Measurements from ENCODE around the gene CSTF2T.

The CSTF2T gene

DNA sequence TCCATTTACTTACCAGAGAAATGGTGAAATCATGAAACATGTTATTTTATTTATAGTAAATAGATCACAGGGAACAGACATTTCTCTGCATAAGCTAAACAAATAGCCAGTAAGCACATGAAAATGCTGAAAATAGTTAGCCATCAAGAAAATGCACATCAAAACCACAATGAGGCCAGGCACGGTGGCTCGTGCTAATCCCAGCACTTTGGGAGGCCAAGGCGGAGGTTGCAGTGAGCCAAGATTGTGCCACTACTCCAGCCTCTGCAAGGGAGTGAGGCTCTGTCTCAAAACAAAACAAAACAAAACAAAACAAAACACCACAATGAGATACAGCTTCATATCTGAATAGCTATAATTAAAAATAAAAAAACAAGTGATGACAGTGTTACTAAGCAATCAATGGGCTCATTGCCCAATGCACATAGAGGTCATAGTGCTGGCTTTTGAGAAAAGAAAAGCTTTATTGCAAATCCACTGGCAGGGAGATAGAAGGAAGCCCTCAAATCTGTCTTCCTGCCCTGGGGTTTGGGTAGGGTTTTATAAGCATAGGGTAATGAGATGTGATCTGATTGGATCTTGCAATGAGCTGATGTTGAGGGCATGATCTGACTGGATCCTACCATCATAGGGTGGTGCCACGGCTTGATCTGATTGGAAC lies 16.2 kb downstream of the CSTF2T start:
- TF ChIP-seq, protein P1, sequence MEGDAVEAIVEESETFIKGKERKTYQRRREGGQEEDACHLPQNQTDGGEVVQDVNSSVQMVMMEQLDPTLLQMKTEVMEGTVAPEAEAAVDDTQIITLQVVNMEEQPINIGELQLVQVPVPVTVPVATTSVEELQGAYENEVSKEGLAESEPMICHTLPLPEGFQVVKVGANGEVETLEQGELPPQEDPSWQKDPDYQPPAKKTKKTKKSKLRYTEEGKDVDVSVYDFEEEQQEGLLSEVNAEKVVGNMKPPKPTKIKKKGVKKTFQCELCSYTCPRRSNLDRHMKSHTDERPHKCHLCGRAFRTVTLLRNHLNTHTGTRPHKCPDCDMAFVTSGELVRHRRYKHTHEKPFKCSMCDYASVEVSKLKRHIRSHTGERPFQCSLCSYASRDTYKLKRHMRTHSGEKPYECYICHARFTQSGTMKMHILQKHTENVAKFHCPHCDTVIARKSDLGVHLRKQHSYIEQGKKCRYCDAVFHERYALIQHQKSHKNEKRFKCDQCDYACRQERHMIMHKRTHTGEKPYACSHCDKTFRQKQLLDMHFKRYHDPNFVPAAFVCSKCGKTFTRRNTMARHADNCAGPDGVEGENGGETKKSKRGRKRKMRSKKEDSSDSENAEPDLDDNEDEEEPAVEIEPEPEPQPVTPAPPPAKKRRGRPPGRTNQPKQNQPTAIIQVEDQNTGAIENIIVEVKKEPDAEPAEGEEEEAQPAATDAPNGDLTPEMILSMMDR (IDR thresholded peaks at IDR 0.05; ENCODE audit: low read depth, low read length), result no peak
- DNase-seq, result no peak

GRCh38 chr10:51679841-51680240 lies 19.6 kb downstream of the CSTF2T start:
- TF ChIP-seq, protein P1 (IDR thresholded peaks at IDR 0.05; ENCODE audit: low read depth, low read length), result no peak
- Histone ChIP-seq H3K27ac (no peak overlapping the region), H3K27me3 (ENCODE audit: insufficient read depth, low read depth, severe bottlenecking) (no peaks in the 10 kb centered on the region), H3K4me3 (ENCODE audit: low read depth, low read length) (no peak overlapping the region), H3K9me3 (ENCODE audit: severe bottlenecking) (no peaks in the 10 kb centered on the region), H3K36me3 (no peaks in the 10 kb centered on the region)
- no peak for DNase-seq

More for the DNA sequence above, 16.2 kb downstream of the CSTF2T start:
- H3K27me3 ChIP-seq (ENCODE audit: insufficient read depth, low read depth, severe bottlenecking), result no peaks in the 10 kb centered on the region
- H3K9me3 ChIP-seq (ENCODE audit: severe bottlenecking), result no peaks in the 10 kb centered on the region
- H3K36me3 ChIP-seq, result no peaks in the 10 kb centered on the region
- no peak overlapping the region for H3K27ac ChIP-seq
- no peak overlapping the region for H3K4me3 ChIP-seq (ENCODE audit: low read depth, low read length)

GRCh38 chr10:51675088-51675487 lies 24.3 kb downstream of the CSTF2T start:
- TF ChIP-seq, protein P1 (IDR thresholded peaks at IDR 0.05; ENCODE audit: low read depth, low read length), result no peak
- no peak overlapping the region for H3K27ac ChIP-seq
- no peak overlapping the region for H3K4me3 ChIP-seq (ENCODE audit: low read depth, low read length)
- DNase-seq, result no peak
- no peaks in the 10 kb centered on the region for H3K36me3 ChIP-seq
- no peaks in the 10 kb centered on the region for H3K9me3 ChIP-seq (ENCODE audit: severe bottlenecking)
- H3K27me3 ChIP-seq (ENCODE audit: insufficient read depth, low read depth, severe bottlenecking), result no peaks in the 10 kb centered on the region

- TF ChIP-seq, protein P1 (IDR thresholded peaks at IDR 0.05; ENCODE audit: low read depth, low read length), result no peak
- DNase-seq, result no peak
- Histone ChIP-seq H3K27ac (no peak overlapping the region), H3K9me3 (ENCODE audit: severe bottlenecking) (no peaks in the 10 kb centered on the region), H3K4me3 (ENCODE audit: low read depth, low read length) (no peak overlapping the region), H3K27me3 (ENCODE audit: insufficient read depth, low read depth, severe bottlenecking) (no peaks in the 10 kb centered on the region), H3K36me3 (no peaks in the 10 kb centered on the region)
Measured at GRCh38 chr10:51672039-51672535, 27.3 kb downstream of the CSTF2T start.

DNA sequence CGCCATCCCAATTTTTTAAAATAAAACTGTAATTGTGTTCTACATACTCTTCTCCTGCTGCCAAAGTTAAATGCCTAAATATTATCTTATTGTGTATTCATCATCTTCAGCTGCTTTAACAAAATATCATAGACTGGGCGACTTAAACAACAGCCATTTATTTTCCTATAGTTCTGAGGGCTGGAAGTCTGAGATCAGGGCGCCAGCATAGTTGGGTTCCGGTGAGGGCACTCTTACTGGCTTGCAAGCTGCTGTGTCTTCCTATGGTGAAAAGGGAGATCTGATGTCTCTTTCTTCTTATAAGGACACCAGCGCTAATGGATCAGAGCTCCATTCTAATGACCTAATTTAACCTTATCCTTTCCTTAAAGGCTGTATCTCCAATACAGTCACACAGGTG lies 30.4 kb downstream of the CSTF2T start:
- no peak overlapping the region for H3K27ac ChIP-seq
- H3K9me3 ChIP-seq (ENCODE audit: severe bottlenecking), result no peaks in the 10 kb centered on the region
- no peak overlapping the region for H3K4me3 ChIP-seq (ENCODE audit: low read depth, low read length)
- DNase-seq, result no peak
- TF ChIP-seq, protein P1 (IDR thresholded peaks at IDR 0.05; ENCODE audit: low read depth, low read length), result no peak
- H3K27me3 ChIP-seq (ENCODE audit: insufficient read depth, low read depth, severe bottlenecking), result no peaks in the 10 kb centered on the region
- H3K36me3 ChIP-seq, result no peaks in the 10 kb centered on the region

GRCh38 chr10:51668336-51668689 lies 31.1 kb downstream of the CSTF2T start:
- TF ChIP-seq, protein P1 (IDR thresholded peaks at IDR 0.05; ENCODE audit: low read depth, low read length), result no peak
- Histone ChIP-seq H3K4me3 (ENCODE audit: low read depth, low read length) (no peak overlapping the region), H3K27ac (no peak overlapping the region), H3K9me3 (ENCODE audit: severe bottlenecking) (no peaks in the 10 kb centered on the region), H3K36me3 (no peaks in the 10 kb centered on the region), H3K27me3 (ENCODE audit: insufficient read depth, low read depth, severe bottlenecking) (no peaks in the 10 kb centered on the region)
- DNase-seq, result no peak

All from WERI-Rb-1 (cell line).